HG03103 (cell line): ENCODE results near the gene NCBP2L.

Source experiments
- ATAC-seq: cut with Tn5 transposase; IDR thresholded peaks from one replicate; pipeline ENCODE4 v1.9.1; 2021; ENCODE audit warnings: low read depth; ENCODE audit not compliant: unreplicated experiment

Gene NCBP2L

DNA sequence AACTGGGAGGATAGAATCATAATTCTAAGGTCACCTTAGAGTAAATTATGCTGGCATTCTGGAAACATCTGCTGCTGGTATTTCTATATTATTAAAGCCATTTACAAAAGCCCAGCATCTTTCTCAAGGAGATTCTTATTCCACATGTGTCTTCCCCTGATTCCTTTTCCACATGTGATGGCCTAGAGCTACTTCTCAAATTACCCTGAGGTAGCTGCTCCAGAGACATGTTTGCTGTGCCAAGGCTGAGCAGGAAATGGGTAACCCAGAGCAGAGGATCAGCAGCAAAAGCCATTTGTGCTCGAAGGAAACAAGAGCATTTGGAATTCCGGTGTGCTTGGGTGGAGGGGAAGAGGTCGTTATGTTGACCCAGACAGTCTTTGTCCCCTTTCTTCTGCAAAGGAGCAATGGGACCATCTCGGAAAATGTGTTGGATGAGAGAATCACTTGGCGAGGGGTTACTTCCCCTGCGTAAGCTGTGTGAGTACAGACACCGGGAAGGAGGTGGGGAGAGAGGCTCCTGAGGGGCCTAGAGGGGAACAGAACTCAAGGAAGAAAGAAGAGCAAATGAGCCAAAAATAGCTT, 26.6 kb upstream of the NCBP2L start:
- no peak for ATAC-seq

DNA sequence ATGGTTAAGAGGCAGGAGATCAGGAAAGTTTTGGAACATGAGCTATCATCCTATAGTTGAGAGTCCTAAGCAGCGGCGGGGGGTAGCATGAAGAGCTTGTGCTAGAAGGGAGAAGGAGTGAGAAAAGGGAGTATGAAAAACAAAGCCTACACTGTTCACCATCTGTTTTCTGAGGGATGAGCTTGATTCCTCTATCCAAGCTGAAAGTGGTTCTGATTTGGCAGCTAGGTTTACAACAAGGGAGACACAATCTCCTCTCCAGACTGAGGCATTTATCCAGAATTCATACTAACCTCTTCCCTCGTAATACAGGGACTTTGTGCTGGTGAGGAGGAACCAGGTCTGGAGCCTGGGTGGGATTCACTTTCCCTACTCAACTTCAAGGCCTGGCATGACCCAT, 25.5 kb upstream of the NCBP2L start:
- no peak for ATAC-seq

DNA sequence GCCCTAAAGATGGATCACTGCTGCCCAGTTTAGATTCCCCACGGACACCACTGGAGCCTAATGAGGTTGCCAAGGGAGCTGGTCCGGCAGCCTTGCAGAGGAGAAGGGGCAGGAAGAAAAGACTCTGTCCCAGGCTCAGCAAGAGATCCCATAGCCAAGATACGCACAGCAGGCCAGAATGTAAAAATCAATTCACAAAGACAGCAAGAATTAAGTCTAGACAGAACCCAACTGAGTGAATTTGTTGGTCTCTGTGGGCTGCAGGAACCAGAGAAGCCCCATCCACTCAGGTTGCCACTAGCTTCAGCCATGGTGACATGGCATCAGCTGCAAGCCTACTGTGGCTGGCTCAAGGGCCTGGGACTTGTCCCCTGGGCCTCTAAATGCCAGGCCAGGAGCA, 24.8 kb upstream of the NCBP2L start:
- ATAC-seq, result no peak

DNA sequence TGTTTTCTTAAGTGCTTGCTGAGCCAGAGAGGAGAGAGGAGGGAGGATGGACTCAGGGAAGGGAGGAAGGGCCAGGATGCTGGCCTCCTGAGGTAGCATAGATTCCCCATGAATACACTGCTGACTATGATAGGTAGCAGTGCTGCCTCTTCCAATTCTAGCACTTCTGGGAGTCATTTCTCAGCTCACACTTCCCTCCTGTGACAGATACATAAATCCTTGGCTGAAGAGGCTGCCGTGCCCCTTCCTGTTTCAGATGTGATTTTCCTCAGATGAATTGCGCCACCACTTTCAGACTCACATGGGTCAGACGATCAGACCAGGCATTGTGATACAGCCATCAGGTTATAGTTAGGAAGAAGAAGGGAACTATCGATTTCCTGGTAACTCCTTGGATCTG, 24.3 kb upstream of the NCBP2L start:
- no peak for ATAC-seq

DNA sequence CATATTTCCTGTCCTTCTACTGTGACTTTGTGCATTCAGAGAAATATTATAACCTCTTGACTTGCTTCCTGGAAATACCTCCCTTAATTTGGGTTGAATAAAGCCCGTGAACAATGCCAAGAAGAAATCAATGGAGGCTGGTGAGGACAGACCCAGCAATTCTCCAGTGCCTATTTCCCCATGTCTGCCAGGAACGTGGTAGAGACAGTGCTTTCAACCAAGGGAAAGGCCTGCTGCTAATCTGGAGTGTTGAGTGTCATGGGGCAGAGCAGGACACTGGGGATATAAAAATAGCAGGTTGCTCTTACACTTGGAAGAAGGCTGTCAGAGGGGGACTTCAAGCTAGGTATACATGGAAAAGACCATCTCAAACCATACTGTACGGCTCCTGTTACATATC, 21.8 kb upstream of the NCBP2L start:
- ATAC-seq, result no peak

DNA sequence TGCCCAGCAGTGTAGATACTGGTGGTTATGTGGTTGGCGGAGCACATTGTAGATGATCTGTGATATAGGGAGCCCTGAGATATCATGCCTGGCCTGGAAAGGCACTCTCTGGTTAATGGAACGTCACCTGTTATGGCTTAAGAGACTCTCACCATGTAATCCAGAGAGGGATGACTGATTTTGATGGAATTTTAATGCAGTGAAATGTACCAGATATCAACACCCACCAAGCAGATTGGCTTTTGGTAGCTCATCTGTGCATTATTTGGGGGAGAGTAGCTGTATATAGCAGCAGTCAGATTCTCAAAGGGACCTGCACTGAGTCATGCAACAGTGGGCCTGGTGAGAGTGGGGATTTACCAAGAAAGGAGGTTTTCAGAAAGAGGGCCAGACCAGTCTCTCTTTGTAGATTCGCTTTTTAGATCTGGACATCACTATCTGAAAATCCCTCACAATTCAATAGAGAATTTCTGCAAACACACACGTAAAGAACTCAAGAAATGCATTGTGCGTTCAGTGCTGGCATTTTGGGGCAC, 19.2 kb upstream of the NCBP2L start:
- ATAC-seq, result no peak

GRCh38 chrX:107760304-107761077, 17.0 kb upstream of the NCBP2L start:
- ATAC-seq, result no peak

DNA sequence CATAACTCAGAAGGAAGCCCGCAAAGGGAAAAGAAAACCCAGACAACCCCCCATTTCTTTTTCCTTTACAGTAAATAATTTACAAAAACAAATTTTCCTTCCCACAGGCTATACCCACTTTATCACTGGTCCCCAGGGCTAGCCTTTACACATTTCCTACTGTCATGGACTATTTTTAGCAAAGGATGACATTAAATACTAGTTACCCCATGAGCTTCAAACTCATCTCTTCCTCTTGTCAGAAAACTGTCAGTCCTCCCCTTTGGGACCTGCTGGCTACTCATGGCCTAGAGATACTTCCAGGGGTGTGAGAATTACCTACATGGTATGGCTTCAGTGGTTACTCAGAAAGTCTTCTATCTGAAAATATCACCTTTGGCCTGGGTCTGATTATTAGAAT, 13.9 kb upstream of the NCBP2L start:
- no peak for ATAC-seq

- ATAC-seq, result no peak
These were observed 12.5 kb upstream of the NCBP2L start for GRCh38 chrX:107764845-107765608.

- ATAC-seq, result no peak
These were observed 10.9 kb upstream of the NCBP2L start for GRCh38 chrX:107766470-107767150.

DNA sequence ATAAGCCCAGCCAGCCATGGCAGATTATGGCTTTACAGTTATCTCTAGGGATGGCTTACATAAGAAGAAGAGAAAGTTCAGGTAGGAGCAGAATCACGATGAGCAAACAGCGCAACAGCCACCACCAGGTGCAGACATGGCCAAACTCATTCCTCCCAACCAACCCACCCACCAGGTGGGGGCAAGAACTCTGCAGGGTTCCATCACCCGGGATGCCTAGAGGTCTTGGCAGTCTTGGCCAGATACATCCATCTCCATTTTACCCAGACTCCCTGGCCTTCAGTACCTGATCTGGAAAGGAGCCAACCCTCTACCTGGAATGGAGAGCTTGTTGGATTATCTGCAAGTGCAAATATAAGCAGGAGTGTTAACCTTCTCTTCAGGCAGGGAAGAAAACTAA, 9.5 kb upstream of the NCBP2L start:
- ATAC-seq, result no peak

DNA sequence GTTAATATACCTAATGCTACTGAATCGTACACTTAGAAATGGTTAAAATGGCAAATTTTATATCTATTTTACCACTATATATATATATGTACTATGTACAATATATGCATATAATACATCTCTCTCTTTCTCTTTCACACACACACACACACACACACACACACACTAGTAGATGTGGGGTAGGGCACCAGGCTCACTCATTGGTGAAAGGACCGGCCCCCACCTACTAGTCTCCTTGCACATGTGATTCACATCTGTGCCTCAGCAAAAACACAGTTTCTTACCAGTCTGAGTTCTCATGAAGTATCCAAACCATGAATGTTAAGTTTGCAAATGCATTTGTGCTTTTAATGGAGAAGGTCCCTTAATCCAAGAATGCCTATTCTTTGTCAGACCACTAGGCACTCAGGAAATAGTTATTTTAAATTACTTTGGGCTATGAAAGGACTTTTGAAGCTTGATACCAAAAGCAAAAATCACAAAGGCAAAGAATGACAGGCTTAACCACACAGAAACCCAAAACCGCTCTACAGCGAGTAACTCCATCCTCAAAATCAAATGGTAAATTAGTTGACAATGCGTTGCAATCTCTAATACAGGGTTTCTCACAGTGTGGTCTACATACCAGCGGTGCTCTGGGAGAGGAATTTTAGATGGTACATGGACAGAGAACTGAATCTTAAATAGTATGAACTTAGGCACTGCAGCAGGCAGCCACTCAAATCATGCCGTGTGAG, 7.8 kb upstream of the NCBP2L start:
- ATAC-seq, result no peak

GRCh38 chrX:107773206-107773605, 4.3 kb upstream of the NCBP2L start:
- ATAC-seq, result no peak

- ATAC-seq, result no peak
These were observed 3.6 kb upstream of the NCBP2L start for GRCh38 chrX:107773906-107774435.

DNA sequence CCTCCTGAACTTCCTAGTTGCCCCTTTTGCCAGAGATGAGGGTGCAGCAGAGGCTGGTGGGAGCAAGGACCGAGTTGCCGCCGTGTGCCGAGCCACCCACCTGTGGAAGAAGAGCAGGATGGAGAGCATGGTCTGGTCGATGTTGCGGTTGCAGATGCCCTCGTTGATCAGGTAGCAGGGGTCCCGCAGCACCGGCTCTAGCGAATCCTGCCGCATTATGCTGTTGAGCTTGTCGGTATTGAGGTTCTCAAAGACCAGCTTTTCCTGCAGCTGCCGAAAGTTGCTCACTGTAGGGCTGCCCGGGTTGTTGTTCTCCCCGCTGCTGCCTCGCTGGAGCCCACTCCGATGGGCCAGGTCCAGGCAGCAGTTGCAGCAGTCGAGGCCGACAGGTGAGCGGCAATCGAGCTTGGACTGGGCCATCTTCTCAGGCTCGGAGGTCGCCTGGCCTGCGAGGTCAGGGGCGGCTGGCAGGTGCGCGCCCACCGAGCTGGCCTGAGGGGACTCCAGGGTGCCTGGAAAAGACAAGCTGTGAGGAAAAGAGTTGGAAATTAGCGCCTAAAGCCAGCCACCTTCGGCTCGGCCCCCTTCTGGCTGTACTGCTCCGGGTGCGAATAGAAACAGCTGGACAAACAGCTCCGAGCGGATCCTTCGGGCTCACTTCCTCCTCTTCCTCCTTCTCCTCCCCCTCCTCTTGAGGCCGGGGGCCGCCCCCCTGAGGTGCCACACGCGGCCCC, 2.4 kb upstream of the NCBP2L start:
- no peak for ATAC-seq

GRCh38 chrX:107775734-107776511, 1.6 kb upstream of the NCBP2L start, which contains the start of gene TSC22D3:
TSS of gene TSC22D3 (minus strand) at chrX:107775787. CDS start at chrX:107775419, 368 bp downstream.
- peak; percentile 71 for ATAC-seq

DNA sequence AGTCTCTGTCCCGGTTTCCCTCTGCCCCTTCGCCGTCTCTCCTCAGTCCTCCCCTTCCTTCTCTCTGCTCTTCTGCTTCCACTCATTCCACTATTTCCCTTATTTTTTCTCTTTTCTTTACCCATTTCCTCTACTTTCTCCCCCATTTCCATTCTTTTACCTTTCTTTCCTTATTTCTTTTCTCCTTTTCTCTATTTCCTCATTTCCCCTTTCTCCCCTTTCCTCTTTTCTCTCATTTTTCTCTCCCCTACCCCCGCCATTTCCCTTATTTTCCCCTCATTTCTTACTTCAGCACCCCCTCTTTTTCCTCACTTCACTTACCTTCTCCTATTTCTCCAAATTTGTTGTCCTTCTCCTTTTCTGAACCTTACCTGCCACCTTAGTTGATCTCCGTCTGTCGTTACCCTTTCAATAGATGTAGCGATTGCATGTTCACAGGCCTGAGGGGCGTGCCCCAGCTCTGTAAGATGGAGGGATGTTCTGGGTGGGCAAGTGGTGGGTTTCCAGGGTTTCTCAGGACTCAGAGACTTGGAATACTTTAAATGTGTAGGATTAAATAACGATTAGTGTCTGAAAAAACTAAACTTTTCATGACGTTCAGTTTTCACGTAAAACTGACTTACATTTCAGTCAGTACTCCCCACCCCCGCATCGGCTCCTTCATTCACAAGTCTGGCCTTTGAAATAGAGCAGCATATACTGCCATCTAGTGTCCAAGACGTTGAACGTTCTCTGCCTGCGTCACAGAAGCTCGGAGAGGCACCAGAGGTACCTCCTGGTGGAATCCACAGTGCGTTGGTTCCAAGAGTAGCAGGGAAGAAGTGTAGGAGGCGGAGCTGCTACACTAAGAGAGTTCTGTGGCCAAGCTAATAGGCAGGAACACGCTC, 641 bp upstream of the NCBP2L start:
- peak; percentile 68 for ATAC-seq
